Activated CD8-positive, alpha-beta memory T cell treated with anti-CD3 and anti-CD28 coated beads, Interleukin-2, amount 50 U/mL, for 4 hours (primary cell): ENCODE data around the gene MSANTD1.

Experiments used
- DNase-seq: peaks from one replicate; pipeline ENCODE4 v3.0.0-alpha.2; 2020

Gene MSANTD1

DNA sequence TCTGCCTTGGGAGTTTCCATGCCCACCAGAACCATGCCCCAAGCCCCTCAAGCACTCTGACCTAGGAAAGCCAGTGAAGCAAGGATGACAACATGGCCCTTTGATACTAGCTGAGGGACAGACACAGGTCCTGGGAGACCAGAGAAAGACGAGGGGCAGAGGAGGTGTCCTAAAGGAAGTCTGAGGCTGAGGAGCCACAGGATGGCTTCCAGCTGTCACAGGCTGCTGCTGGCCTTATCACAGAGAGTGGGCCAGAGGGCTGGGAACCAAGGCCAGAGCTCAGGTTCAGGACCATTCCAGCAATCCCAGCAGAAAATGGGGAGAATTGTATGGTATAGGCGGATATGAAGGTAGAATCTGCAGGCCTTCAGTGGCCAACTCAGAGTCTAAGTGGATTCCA lies 31.7 kb upstream of the MSANTD1 start:
- no peak for DNase-seq

DNA sequence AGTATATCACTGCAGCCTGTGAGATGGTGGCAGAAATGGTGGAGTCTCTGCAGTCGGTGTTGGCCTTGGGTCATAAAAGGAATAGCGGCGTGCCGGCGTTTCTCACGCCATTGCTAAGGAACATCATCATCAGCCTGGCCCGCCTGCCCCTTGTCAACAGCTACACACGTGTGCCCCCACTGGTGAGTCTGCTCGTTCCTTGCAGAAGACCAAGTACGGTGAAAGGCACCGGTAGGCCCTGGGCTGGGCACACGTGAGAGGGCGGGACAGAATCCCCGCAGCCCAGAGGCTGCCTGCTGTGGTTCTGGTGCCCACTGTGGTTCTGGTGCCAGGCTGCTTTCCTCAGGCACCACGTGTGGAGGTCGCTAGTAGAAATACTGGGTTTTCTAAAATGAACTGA lies 31.2 kb upstream of the MSANTD1 start:
- no peak for DNase-seq

DNA sequence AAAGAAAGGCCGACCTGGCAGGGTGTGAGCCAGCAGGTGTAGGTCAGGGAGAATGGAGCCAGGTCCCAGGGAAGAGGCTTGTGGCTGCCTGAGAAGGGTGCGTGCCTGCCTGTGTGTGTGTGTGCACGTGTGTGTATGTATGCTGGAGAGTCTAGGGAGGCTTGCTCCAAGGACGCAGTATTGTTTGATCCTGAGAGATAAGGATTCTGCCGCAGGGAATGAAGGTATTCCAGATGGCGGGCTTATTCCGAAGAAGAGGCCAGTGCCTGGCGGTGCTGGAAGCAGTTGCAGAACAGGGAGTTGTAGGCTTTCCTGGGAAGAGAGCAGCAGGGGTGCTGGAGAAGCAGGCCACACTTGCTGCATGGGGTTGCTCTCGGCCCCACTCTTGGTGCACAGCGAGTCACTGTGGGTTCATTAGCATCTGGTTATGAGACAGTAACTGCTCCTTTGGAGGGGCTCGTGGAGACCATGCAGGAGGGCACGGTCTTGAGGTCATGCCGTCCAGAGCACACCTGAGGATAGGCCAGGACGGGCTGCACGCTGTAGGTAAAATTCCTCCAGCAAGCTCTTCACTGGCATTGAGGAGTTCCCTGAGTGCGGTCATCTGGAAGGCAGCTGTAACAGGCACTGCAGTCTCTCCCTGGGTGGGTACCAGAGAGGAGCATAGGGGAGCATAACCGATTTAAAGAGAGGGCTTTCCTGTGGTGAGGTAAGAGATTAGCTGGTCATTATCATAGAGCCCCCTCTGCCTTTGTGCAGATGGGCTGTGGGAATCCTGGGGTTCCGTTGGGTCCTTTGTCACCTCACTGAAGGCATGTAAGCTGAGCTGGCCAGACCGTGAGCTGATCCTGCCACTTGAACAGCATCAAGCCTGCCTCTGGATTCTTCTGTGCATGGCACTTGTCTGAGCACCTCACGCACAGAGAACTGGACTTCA lies 29.9 kb upstream of the MSANTD1 start:
- no peak for DNase-seq

DNA sequence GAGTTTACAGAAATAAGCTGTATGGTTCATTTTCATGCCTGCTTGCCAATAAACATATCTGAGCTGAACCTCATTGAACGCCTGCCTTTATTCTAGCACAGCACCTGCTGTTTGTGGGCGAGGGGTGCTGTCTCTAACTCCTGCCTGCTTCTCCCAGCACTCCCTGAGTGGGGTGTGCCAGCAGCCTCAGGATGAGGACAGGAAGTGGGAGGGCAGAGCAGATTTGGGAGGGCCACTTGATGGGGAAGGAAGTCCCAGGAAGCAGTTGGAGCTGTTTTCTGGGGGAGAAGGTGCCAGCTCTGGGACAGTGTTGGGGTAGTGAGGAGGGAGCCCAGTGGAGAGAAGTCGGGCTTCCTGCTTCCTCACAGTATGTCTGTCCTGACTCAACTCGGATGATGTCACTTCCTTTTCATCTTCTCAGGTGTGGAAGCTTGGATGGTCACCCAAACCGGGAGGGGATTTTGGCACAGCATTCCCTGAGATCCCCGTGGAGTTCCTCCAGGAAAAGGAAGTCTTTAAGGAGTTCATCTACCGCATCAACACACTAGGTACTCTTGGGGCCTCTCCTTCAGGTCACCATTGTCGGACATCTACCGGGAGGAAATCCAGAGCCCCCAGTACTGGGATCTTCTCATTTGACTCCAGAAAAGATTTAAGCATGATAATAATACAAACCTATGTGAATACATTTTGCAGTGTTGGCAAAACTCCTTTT lies 29.0 kb upstream of the MSANTD1 start:
- DNase-seq: no peak

DNA sequence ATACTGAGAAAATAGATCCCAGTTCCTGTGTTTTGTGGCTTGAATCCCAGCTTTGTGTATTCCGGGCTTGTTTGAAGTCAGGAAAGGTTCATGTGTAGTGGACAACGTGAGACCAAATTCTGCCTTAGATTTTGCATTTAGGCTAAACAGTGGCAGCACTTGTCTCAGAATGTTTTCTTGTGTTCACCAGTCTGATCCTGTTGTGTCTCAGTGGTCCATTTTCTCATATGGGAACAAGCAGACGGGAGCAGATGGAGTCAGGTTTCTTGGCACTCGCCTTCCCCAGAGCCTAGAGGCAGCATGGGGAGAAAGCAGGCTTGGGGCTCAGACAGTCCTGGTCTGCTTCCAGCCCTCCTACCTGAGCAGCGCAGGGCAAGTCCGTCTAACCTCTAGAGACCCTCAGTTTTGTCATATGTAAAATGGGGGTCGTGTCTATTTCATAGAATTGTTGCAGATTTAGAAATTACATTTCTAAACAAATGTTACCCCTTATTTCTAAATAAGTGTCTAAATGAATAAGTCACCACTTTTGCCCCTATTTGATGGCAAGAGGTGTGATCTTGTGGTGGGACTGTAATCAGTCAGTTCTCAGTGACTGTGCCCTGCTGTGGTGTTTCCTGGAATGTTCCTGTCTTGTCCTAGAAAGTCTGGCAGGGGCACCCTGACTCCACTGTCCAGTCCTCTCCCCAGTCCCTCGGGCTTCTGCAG lies 28.3 kb upstream of the MSANTD1 start:
- DNase-seq: no peak

DNA sequence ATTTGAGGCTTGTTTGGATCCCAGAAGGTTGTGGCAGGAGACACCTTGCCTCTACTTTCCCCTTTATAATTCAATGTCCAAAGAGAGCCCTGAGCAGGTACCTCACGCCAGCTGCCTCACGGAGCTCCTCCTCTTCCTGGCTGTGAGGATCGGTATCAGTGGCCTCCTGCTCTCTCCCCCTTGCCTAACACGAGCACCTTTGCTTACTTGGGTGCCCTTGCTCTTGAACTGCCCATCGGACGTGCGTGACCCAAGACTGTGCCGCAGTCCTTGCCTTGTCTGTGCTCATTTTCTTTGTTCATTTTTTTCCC lies 27.8 kb upstream of the MSANTD1 start:
- DNase-seq: no peak

DNA sequence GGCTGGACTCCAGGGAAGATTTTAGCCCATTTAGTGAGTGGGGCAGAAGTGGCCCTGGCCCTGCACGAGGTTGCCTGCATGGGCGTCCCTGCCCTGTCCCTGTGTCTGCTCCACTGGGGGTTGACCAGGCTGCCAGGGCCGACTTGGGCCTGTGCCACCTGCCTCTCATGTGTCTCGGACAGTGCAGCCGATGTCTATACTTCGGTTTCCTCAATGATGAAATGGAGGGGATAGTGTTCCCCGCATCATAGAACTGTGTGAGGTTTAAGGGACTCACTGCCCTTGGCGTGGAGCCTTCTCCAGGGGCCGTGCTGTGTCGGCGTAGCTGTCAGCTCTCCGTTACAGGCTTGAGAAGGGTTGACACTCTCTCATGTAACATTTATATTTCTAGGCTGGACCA lies 27.0 kb upstream of the MSANTD1 start:
- DNase-seq: no peak

DNA sequence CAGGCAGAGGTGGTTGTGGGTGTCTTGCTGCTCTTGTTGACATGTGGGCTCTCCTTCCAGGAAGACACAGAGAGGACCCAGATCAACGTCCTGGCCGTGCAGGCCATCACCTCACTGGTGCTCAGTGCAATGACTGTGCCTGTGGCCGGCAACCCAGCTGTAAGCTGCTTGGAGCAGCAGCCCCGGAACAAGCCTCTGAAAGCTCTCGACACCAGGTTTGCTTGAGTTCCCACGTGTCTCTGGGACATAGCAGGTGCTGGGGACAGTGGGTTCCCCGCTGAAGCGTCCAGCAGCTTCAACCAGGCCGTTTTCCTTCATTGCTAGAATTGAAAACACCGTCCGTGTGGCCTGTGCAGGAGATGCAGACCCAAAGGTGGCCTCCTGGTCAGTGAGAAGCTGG lies 25.6 kb upstream of the MSANTD1 start:
- DNase-seq: no peak

DNA sequence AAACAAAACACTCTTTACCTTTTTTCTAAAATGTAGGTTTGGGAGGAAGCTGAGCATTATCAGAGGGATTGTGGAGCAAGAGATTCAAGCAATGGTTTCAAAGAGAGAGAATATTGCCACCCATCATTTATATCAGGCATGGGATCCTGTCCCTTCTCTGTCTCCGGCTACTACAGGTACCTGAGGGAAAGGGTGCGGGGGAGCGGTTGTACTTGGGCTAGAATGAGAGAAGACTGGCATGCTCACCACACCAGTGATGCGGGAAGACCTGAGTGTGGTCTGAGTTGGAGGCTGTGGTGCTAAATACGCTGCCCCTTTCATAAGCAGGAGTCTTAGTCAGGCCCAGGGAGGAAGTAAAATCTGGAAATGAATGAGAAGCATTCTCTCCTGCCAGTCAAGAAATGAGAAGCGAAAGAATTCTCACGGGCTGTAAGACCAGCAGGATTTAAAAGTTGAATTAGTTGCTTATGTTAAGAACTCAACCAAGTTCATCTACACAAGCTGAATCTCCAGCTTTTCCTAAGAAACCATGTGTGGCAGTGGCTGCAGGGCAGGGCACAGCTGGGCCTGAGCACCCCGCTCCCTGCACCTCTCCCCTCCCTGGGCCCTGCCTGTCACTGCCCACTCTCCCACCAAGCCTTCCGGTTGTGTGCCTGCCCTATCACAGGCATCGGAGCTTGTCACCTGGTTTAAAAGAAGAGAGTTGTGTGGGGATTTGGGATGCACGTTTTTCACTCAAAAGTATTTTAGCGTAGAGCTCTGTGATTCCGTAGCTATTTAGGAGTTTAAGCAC lies 24.8 kb upstream of the MSANTD1 start:
- DNase-seq: no peak

DNA sequence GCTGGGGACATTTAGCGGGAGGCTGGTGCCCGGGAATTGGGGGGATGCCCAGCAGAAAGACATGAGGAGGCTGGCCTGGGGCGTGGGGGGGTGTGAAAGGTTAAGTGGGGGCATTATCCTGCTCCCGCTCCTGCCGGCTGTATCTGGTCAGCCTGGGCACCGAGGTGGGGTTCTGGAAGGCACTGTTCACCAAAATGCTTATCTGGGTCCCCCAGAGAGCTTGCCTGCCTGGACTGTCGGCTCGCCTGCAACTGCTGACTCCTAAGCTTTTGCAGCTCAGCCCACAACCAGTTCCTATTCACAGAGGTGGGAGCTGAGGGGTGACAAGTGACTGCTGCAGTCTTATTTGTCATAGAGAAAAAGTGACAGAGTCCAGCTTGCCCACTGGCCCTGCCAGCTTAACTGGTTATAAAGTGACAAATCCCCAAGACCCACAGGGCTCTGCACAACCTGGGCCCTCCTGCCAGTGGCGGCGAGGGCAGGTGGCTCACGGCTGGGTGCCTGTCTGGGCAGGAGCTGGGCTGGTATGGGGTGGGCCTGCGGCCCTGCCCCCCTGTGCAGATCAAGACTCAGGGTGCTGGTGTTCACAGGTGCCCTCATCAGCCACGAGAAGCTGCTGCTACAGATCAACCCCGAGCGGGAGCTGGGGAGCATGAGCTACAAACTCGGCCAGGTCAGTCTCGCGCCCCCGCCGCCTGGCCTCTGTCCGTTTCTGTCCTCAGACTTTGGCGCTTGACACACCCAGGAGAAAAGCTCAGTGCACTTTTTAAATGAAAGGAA lies 23.7 kb upstream of the MSANTD1 start:
- no peak for DNase-seq

DNA sequence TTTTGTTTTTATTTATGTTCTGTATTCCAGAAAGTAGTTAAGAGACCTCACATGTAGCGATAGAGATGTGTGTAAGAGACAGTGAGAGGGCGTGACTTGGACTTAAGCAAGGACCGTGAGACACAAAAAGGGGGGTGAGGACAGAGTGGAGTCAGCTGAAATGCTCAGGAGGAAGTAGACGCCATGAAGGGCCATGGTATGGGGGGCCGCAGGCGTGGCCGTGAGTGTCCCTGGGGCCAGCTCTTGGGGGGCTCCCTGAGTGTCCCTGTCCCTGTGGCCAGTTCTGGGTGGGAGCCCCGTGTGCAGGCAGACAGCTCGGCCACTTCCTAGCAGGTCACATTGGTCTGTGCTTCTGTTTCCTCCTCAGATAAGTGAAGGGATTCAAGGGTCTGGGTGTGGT lies 23.0 kb upstream of the MSANTD1 start:
- DNase-seq: no peak

DNA sequence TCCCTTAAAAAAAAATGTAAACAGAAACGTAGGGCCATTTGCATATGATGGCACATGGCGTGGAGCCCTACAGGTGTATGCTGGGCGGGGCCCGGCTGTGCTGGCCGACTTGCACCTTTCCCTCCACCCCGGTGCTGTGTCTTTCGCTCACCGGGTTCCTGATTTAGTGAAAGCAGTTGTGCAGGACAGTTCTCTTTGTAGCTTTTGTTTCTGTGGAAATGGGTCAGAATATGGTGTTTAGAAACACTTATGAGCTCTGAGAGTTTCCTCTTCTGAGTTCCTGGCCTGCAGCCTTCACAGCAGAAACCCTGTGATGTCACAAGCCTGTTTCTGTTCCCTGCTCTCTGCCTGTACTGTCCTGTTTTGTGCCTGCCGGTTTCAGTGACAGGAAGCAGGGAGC lies 22.5 kb upstream of the MSANTD1 start:
- DNase-seq: no peak

DNA sequence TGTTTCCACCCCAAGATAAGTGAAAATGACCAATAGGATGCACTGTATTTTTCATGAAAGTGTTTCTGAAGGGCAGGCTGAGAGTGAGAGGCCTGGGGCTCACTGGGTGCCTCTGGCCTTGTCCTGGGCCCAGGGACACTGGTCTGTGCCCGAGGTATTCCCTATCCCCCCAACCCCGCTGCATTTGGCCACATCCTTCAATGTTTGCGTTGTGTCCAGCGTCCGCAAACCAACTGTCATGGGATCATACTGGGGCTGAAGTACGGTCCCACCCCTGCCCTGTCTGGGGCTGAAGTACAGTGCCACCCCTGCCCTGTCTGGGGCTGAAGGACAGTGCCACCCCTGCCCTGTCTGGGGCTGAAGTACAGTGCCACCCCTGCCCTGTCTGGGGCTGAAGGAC lies 22.0 kb upstream of the MSANTD1 start:
- no peak for DNase-seq

DNA sequence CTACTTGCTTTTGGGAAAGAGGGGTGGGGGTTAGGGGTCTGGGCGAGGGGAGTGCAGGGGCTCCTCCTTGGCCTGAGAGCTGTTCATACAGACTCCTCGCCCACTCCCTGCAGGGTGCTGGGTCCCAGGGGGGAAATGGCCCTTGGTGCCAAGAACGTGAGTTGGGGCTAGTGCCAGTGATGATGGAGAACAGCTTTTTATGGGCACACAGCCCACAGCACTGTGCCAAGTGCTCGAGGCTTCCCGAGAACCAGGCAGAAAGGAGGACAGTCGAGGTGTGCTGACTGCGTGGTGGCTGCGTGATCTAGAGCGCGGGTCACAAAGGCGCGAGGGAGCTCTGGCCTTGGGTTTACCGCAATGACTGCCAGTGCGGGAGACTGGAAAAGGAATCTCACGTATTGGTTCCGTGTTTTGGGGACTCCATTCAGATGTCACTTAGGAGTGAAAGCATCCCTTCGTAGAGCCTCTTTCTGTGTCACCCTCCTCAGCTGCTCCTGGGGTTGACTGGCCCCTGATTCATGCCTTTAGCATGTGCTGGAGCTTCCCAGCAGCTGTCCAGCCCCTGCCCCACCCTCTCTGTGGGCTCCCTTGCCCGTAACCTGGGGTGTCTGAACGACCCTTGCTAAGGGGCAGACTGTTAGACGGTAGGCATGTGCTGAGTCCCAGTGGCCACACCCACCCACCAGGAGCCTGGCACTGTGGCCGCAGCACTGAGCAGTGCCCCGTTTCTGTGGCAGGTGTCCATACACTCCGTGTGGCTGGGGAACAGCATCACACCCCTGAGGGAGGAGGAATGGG lies 20.9 kb upstream of the MSANTD1 start:
- DNase-seq: no peak

DNA sequence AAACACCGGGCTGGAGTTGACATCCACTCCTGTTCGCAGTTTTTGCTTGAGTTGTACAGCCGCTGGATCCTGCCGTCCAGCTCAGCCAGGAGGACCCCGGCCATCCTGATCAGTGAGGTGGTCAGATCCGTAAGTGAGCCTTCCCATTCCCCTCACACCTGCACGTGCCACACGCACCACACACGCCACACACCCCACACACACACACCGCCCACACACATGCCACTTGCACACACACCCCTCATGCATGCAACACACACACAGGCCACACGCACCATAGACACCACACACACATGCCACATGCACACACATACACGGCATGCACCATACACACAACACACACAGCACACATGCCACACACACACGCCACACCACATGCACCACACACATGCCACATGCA lies 20.1 kb upstream of the MSANTD1 start:
- DNase-seq: no peak

DNA sequence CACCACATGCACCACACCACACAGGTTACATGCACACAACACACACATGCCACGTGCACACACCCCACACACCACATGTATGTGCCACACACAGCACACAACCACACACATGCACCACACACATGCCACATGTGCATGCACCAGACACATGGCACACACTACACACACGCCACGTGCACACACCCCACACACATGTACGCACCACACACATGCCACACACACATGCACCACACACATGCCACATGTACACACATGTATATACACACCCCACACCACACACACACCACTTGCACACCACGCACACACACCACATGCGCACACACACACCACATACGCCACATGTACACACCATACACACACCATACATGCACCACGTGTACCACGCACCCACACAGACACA lies 19.6 kb upstream of the MSANTD1 start:
- no peak for DNase-seq

DNA sequence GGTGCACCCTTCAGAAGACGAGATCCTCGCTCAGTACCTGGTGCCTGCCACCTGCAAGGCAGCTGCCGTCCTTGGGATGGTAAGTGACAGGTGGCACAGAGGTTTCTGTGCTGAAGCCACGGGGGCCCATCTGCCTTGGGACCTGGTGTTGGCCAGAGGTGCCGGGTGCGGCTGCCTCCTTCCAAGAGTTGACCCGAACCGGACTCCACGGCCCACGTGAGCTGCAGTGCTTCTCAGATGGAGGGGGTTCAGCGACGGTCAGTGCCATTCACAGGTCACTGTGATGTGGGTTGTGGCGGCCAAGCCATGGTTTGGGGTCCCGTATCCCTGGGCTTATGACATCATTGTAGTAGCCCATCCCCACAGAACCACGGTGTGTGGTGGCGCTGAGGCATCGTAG lies 19.0 kb upstream of the MSANTD1 start:
- DNase-seq: no peak

DNA sequence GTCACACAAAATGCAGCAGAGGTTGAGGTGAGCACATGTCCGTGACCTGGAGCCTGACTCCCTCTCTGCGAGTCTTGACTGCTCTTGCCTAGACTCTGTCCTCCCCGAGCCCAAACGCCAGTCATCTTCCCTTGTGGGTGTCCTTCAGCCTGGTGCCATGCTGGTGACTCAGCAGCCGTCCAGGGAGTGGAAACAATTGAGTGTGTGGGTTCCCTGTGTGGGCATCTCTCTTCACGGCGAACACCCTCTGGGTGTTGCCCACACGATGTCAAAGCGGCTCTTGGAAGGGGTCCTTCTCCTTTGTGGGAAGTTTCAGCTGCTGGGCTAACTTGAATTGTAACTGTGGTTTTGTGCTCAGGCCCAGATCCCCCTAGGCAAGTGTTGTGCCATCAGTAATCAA lies 17.5 kb upstream of the MSANTD1 start:
- DNase-seq: no peak

DNA sequence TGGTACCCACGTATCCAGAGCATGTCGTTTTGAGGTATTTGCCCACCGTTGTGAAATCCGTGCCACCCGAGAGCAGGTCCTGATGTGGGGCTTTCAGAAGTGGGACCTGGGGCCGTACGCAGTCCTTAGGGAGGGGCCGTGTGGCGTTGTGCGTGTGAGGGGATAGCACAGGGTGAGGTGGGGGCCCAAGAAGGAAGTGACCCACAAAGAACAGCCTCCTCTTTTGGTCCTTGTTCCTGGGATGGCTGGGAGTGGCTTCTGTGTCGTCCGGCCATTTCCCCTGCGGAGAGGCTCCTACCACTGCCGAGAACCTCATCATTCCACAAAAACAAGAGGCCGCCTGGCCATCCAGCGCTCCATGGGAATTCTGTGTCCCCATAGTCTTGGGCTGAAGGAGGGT lies 17.0 kb upstream of the MSANTD1 start:
- no peak for DNase-seq

DNA sequence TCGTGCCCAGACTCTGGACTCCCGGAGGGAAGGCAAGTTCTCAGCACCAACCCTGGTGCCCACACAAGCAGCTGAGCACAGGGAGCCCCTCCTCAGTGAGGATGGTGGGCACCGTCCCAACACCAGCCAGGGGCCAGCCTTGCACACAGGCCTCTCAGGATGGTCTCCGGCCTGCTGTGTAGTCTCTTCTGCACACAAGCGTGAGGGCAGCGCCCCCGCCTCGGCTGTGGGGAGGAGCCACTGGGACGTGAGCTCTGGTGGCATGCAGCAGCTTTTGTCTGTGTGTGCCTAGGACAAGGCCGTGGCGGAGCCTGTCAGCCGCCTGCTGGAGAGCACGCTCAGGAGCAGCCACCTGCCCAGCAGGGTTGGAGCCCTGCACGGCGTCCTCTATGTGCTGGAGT lies 16.1 kb upstream of the MSANTD1 start:
- DNase-seq: no peak

DNA sequence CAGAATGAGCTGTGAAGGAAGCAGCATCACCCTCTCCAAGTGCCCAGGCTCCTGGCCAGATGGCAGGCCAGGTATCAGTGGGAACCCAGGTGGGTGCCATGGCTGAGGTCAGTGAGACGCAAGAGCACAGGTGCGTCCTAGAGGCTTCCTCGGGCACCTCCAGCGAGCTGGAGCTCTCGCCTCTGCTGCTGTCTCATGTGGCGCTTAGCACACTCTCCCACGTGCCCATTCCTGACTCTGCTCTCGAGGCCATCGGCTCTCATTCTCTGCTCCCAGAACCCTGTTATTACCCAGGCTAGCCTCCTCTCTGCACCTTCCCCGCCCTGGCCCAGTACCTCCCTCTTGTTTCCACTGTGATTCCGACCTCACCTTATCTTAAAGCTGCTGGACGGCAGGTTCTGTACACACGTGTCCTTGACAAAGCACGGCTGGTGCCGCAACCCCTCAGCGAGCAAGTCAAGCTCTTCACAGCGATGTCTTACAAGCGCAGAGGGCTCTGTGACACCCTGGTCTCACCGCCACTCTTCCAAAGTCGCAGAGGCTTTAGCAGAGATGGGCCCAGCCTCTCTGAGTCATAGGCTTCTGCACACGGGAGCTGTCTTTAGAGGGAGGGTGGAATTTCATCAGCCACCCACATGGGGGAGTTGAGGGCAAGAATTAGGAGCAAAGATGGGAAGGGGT lies 15.4 kb upstream of the MSANTD1 start:
- no peak for DNase-seq
